PFSK-1 (cell line): Measurements from ENCODE around the gene SPSB4.

ENCODE experiments used
- FOXP2 ChIP-seq: optimal IDR thresholded peaks from 2 replicates; pipeline ENCODE3; 2011; ENCODE audit warnings: borderline replicate concordance, control low read depth, inconsistent platforms; ENCODE audit not compliant: insufficient read depth; ENCODE audit errors: extremely low read length, extremely low read depth
- POLR2AphosphoS5 ChIP-seq: IDR thresholded peaks from 2 replicates; pipeline ENCODE4 v1.6.1; 2012; ENCODE audit warnings: low read depth, mild to moderate bottlenecking, control low read depth, low read length, moderate library complexity
- REST ChIP-seq, 2 experiments: IDR thresholded peaks; 2 replicates each; pipeline versions ENCODE4 v1.6.1 to v1.8.0; 2011 to 2012; ENCODE audit warnings: low read depth in 2 of 2, low read length in 2 of 2, control low read depth in 1 of 2, inconsistent platforms in 1 of 2, mild to moderate bottlenecking in 1 of 2, moderate library complexity in 1 of 2; ENCODE audit not compliant: insufficient read depth in 1 of 2
- SIN3A ChIP-seq: IDR thresholded peaks from 2 replicates; pipeline ENCODE4 v1.6.1; 2012; ENCODE audit warnings: mild to moderate bottlenecking, low read length, moderate library complexity, borderline replicate concordance; ENCODE audit not compliant: insufficient read depth
- TAF1 ChIP-seq: IDR thresholded peaks from 2 replicates; pipeline ENCODE4 v1.6.1; 2012; ENCODE audit warnings: low read length, control low read depth, borderline replicate concordance; ENCODE audit not compliant: insufficient read depth

Gene SPSB4

GRCh38 chr3:141148770-141149169 is 97.6 kb downstream of the SPSB4 start:
- no peak for TF ChIP-seq TAF1
- TF ChIP-seq POLR2AphosphoS5 = no peak
- no peak for TF ChIP-seq REST (IDR thresholded peaks at IDR 0.05; ENCODE audit: insufficient read depth in 1 of 2, low read depth in 2 of 2, low read length in 2 of 2)
- TF ChIP-seq SIN3A = no peak
- TF ChIP-seq FOXP2 = no peak

- TF ChIP-seq SIN3A (no peak), FOXP2 (no peak), POLR2AphosphoS5 (no peak), REST (IDR thresholded peaks at IDR 0.05; ENCODE audit: insufficient read depth in 1 of 2, low read depth in 2 of 2, low read length in 2 of 2) (no peak), TAF1 (no peak)
These were observed 99.1 kb downstream of the SPSB4 start for GRCh38 chr3:141150081-141150830.

- no peak for TF ChIP-seq REST (IDR thresholded peaks at IDR 0.05; ENCODE audit: insufficient read depth in 1 of 2, low read depth in 2 of 2, low read length in 2 of 2)
- no peak for TF ChIP-seq POLR2AphosphoS5
- TF ChIP-seq SIN3A = no peak
These were observed 99.8 kb downstream of the SPSB4 start for GRCh38 chr3:141150931-141151330.

GRCh38 chr3:141151439-141151838 is 100.3 kb downstream of the SPSB4 start:
- TF ChIP-seq FOXP2 (no peak), TAF1 (no peak), POLR2AphosphoS5 (no peak), SIN3A (no peak), REST (IDR thresholded peaks at IDR 0.05; ENCODE audit: insufficient read depth in 1 of 2, low read depth in 2 of 2, low read length in 2 of 2) (no peak)
